HG03521 (cell line): ENCODE data around the gene SORCS2.

Experiments used
- ATAC-seq: cut with Tn5 transposase; IDR thresholded peaks from one replicate; pipeline ENCODE4 v1.9.1; 2021; ENCODE audit warnings: mild to moderate bottlenecking, moderate library complexity; ENCODE audit not compliant: unreplicated experiment

Gene SORCS2

DNA sequence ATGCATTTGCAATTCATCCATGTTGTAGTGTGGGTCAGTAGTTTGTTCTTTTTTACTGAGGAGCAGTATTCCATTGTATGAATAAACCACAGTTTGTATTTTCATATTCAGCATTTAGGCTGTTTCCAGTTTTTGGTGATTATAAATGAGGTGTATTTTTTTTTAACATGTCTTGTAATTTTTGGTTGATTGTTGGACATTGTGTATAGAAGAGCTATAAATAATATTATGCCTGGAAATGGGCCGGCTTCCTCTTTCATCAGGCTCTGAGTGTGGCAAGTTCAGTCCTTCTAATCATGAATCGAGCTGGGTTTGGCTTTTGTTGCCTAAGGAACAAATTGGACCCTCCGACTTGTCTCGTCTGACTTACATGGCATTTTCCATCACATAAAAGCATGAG is 126.7 kb downstream of the SORCS2 start:
- ATAC-seq, result no peak

DNA sequence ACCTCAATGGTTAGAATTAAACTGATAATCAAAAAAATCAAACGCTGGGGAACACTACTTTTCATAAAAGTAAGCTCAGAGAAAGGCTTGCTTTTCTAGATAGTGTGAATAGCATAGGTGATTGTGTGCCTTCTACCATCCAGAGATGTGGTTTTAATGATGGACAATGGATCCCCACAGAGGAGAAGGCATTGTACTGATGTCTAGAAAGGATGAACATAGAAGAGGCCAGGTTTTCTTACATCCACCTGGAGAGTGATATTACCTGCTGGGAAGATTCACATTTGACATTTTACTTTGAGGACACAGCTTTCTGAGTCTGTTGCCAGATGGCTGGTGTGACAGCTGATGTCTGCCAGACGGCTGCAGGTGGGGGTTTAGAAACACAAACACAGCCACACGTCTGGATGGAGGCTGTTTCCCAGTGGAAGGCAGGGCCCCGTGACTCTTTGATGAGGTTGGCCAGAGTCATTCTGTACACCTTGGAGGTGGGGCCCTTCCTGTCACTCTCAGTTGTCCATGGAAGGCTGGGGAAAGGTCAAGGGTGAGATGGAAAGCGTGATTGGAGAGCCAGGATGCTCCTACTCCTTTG is 128.0 kb downstream of the SORCS2 start:
- ATAC-seq, result no peak

DNA sequence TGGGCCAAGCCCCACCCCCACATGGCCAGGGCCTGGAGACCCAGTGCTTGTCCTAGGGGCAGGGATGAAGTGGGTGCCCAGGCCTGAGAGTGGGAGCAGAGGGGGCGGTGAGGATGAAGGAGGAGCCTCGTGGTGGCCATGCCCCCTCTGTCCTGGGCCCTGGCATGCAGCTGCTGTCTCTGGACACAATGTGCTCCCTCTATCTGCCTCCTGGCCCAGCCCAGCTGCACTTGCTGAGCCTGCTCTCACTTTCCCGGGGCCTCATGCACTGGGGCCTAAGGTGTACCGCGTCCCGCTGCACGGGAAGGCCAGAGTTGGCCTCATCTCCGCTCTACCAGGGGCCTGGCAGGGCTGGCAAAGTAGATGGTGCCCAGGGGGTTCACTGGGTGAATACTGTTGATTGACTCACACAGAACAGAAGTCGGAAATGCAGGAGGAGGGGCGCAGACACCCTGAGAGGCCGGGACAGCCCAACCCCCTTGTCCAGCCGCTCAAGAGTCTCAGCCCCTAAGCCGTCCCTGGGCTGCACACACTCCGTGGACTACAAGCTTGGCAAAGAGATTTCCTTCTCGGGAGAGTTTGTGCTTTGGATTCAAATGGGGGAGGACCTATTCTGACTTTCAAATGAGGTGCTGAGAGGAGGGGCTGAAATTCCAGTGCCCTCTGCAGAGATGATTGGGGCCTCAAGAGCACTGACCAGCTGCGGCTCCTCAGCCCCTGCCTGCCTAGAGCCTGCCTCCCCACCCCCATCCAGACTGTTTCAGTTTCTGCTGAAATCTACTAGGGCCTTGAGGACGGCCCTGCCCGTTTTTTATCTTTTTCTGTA is 130.0 kb downstream of the SORCS2 start:
- ATAC-seq, result no peak

DNA sequence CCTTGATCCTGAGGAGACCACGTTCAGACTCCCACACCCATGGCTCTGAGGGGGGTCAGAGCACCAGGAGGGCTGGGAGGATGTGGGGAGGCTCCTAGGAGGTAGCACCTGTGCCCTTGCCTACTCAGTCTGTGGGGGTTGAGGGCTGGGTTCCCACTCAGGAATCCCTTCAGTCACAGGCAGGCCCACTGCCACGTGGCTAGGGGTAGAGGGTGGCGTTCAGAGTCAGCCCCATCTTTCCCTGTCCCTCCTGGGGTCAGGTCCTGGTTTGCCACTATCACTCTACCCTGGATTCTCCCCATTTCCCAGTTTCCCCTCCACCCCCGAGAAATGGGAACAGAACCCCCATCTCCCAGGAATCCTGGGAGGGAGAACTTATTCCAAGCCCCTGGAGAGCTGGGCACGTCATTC is 131.1 kb downstream of the SORCS2 start:
- no peak for ATAC-seq

DNA sequence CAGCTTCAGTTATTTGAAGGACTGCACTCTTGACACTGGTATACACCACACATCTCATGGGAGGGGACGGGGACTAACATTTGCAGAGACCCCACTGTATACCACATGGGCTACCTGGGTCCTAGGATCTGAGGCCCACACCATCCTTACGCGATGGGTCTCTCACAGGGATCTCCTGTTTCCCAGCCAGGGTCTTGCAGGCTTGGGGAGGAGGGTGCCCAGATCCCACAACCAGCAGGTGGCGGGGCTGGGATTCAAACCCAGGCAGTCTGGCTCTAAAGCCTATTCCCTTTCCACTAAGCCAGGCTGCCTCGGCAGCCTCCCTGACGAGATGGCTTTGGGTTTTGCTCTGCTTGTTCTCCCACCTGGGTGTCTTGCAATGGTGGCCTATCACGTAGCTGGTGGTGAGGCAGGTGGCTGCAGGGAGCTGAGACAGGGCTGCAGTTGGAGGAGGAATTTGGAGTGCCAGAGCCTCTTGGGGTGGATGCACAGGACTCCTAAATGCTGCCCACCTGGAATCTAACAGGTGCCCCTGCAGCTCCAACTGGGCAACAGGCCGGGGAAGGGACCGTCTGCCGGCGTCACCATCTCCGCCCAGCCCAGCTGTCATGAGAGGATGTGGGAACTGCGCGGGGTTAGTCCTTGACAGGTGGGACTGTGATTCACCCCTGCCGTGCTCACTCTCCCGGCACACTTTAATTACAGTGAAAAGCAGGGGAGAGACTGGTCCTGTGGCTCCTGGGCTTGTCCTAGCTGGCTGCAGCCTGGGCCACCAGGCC is 131.7 kb downstream of the SORCS2 start:
- ATAC-seq, result no peak

DNA sequence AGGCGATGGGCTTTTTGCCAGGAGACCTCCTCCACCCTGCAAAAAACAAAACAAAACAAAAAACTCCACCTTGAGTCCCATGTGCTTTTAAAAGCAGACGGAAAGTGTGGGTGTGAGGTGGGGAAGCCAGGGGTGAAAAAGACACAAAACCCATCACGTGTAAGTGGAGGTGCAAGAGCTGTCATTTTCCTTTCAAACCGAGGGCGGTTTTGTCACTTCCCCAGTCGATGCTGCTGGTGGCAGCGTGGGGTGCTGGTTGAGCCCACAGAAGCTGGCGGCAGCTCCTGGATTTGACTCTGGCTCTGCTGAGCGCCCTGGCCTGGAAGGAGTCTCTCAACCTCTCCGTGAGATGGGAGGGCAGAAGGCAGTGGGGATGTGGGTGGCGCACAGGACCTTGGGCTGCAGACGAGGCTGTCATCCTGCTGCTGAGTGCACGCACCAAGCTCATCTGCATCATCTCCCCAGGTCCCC is 132.3 kb downstream of the SORCS2 start:
- no peak for ATAC-seq

DNA sequence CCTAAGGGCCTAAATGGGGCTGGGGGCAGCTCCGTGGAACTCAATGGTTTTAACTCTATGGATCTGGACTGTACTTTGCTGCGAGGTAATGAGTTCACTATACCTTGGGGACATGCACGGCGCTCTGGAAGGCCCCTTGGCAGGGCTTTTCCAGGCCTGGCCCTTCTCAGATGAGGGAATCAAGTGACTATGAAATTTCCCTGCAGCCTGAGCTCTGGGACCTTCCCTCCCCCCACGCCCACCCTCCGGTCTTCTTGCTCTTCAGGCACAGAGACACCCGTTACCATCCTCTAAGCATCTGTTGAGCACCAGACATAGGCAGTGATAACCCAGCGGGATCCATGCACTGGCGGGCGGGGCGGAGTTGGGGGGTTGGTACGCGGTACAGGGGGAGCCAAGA is 133.2 kb downstream of the SORCS2 start:
- ATAC-seq, result no peak

DNA sequence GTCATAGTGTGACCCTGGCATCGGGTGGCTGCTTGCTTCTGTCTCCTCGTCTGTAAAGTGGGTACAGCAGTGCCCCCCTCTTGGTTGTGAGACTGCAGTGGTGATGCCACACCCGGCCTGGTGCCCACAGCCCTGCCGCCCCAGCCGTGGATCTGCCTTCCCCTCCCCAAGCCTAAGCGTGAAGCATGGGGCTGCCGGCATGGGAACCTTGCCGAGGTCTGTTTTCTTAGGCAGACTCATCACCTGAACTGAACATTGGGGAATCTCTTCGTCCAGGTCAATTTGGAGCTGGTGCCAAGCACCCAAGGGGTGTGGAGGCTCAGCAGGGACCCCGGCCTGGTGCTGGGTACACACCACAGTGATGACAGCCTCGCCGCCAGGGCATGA is 134.0 kb downstream of the SORCS2 start:
- no peak for ATAC-seq

DNA sequence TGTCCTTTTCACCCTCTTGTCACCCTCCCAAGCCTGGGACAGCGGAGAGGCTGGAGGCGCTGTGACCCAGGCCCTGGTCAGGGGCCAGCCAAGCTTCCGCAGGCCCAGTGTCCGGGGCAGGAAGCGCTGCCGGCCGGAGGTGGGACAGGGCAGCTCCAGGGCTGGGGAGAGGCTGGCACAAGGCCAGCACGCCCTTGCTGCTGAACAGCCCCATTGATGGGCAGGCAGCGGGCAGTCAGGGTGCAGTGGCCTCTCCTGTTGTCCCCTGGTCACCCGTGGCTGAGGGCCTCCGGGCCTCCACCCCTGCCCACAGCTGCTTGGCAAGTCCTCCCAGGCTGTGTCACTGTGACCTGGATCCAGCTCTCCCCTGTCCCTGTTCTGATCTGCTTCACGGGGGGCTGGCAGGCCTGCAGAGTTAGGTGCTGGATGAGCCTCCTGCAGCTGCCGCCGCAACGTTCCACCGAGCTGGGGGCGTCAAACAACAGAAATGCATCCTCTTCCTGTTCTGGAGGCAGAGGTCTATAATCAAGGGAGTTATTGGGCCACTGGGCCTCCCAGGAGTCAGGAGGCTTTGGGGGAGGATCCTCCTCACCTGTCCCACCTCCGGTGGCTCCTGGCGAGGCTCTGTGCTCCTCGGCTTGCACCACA is 134.5 kb downstream of the SORCS2 start:
- no peak for ATAC-seq

DNA sequence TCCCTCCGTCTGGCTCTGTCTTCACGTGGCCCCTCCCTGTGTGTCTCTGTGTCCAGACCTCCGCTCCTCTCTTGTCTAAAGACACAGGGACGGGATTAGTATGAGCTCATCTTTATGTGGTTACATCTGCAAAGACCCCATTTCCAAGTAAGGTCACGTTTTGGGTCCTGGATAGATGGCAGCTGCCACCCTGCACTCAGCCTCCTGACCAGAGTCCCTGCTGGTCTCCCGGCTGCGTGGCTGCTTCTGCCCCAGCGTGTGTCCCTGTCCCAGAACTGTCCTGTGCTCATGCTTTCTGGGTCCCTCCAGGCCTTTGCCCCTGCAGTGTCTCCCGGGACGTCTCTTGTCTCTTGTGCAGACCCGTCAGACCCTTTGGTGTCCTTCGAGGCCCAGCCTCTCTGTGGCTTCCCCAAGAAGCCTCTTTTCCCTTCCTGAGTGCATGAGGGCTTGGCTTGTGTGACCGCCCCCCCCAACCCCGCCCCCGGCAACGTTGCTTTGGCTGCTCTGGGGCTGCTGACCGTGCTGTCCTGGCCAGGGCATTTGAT is 135.1 kb downstream of the SORCS2 start:
- no peak for ATAC-seq

DNA sequence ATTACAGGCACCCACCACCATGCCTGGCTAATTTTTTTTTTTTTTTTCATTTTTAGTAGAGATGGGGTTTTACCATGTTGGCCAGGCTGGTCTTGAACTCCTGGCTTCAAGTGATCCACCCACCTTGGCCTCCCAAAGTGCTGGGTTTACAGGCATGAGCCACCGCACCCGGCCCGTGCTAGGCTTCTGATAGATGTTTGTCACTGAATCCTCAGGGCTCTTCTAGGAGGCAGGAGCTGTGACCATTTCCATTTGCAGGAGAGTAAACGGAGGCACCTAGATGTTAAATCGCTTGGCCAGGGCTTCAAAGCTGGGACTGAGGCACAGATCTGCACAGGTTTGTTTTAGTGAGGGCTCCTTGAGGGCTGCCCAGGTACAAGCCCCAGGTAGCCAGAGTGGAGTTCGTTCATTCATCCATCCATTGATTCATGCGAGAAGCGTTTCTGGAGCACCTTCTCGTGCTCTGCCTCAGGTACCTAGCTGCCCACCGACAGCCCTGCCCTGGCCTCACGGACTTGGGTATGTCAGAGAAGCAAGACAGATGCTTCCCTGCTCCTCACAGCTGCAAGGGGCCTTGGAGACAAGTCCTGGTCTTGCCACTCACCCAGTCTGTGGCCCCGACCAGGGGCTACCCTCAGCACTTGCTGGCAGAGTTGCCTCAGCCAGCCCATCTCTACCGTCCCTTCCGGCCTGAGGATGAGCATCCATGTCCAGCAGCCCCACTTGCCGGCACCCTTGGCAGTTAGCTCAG is 136.0 kb downstream of the SORCS2 start:
- no peak for ATAC-seq

DNA sequence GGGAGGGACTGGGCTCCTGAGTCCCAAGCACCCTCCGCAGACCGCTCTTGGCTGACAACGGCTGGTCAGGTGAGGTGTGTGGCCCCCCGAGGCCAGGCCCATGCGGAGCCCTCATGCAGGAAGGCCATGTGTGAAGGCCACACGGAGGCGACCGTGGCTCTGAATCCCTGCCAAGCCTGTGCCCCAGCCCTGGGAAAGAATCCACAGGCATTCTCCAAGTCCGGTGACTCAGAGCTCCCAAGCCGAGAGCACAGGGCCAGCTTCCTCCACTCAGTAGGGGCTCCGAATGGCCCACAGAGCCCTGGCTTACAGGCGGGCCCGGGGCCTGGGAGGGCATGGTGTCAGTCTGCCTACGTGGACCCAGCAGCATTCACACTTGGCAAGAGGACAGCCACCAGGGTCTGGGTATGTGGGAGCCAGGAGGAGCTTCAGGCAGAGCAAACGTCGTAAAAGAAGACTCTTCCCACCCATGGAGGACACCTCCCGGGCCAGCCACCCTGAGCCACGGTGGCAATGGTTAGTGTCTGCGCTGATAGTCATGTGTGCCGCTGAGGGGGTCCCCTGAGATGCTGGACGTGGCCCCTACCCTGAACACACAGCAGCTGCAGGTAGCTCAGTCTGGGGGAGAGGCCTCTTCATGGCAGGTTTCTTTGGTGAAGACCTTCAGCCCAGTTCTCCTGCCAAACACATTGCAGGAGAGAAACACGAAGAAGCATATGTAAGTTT is 136.7 kb downstream of the SORCS2 start:
- ATAC-seq, result no peak

DNA sequence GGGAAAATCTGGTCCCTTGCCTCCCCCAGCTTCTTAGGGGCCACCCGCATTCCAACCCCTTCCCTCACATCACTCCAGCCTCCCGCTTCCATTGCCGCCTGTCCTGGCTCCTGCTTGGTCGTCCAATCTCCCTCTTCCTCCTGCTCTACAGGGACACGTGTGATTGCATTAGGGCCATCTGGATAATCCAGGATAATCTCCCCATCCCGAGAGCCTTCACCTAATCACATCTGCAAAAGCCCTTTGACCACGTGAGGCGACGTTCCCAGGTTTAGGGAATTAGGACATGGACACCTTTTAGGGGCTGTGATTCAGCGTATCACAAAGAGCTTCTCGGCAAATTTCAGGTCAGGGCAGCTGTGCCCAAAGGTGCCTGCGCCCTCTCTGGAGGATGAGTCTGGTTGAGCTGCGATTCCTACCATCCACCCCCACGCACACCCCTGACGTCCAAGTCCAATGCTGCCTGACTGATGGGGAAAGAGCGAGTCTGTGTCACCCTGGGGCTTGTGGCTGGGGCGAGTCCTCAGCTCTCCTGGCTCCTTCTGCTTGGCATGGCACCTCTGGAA is 137.8 kb downstream of the SORCS2 start:
- ATAC-seq, result no peak

DNA sequence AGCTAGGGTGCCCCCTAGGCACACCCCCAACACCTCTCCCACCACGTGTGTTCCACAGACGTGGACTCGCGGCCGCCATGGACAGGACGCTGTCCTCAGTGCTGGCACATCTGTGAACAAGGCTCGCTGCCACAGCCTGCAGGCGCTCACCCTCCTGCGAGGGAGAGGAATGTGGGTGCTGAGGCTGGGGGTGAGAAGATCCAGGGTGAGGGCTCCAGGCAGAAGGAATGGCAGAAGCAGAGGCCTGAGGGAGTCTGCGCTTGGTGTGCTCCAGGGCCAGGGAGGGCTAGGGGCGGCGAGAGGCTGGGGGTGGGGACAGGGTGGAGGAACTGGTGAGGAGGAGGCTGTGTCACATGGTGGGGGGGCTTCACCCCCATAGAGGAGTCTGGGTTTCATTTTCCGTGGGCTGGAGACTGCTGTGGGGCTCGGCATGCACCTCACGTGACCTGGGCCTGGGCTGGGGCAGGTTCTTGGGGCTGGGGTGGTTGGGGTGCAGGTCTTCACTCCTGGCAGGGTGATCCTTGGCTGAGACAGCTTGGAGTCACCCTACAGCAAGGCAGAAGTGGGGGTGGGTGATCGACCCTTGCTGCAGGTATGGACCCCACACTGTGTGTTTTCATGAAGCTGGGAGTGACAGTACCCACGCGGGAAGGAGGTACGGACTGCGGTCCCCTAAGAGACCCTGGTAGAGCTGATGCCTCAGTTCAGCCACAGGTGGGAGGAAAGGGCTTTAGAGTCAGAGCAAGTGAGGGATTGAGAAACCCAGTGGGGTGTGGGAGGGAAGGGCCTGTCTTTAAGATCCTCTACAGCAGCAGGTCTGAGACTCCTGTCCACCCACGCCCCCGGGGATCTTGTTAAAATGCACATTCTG is 138.7 kb downstream of the SORCS2 start:
- ATAC-seq, result no peak

DNA sequence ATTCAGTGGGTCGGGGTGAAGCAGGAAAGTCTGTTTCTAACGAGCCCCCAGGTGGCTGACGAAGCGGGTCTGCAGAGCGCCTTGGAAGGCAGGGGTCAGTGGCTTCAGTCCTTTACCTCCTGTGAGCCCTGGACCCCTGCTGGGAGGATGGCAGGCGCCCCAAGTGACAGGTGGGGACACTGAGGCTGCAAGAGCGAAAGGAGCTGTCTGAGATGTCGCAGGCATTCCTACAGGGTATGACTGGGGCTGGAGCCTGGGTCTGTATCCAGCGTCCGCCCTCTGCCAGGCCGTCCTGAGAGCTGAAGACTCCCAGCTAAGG is 139.3 kb downstream of the SORCS2 start:
- ATAC-seq, result no peak

DNA sequence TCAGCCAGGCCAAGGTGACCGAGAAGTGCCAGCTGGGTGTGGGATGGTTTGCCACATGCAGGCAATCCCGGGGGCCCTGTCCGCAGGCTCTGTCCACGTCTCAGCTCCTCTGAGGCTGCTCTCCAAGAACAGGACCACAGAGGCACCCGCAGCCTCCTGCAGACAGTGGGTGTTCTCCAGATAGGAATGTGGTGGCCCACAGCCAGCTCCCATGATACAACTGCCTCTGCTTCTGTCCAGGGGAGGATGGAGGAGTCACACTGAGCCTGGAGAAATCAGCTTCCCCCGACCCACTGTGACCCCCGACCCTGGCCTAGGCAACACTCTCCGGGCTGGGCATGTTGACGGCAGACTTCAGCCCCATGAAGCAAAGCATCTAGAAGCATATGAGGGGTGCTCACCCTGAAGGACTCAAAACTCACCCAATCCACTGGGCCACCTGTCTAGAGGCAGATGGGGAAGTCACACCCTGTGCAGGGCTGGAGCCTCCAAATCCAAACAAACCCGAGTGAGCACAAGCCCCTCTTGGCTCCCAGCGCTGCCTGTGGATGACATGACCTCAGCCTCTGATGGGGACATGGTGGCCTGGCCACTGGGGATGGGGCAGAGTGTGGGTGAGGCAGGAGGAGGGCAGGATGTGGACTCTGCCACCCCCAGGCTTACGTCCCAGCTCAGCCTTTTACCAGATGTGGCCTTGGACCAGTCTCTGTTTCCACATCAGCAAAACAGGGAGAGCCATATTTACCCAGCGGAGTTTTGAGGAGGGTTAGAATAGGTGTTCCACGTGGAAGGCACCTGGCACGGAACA is 140.1 kb downstream of the SORCS2 start:
- ATAC-seq, result no peak

DNA sequence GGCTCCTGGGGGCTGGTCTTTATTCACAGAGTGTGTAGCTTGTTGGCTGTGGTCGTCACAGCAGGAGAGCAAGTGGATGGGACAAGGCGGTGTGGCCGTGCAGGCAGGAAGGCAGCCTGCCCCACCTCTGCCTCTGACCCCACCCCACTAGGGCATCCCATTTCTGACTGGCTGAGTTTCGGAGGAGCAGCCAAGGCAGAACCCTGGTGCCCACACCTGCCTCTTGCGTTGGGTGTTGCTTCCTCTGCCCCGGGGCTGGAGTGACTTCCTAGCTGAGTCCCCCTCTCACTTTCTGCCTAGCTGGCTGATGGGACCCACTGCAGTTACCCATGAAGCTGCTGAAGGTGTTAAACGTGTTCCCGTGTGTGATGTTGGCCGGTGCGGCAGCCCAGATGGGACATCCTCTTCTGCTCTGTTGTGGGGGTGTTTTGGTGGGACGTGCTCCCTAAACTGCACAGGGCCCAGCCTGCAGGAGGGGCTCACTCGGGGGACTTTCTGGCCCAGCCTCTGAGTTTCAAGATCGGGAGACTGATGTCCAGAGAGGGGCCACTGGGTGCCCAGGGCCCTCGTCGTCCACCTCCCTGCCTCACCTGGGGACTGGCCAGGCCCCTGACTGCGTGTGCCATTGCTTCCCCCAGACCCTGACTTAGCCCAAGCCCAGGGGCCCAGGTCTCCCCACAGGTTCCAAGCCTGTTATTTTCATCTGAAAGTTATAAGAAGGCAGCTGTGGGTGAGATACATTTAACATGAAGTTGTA is 140.9 kb downstream of the SORCS2 start:
- no peak for ATAC-seq
